HG02678 (cell line): Measurements from ENCODE around the gene RBM26.
"Not testable (repeated sequence)": the region's sequence is repeated elsewhere in the genome, so short reads cannot be mapped to it uniquely, and the experiment has no call there.

Experiments
- ATAC-seq: cut with Tn5 transposase; IDR thresholded peaks from one replicate; pipeline ENCODE4 v1.9.1; 2021; ENCODE audit warnings: mild to moderate bottlenecking, moderate library complexity; ENCODE audit not compliant: unreplicated experiment

RBM26 gene

GRCh38 chr13:79281339-79281747 is 124.7 kb downstream of the RBM26 start:
- ATAC-seq, result no peak

DNA sequence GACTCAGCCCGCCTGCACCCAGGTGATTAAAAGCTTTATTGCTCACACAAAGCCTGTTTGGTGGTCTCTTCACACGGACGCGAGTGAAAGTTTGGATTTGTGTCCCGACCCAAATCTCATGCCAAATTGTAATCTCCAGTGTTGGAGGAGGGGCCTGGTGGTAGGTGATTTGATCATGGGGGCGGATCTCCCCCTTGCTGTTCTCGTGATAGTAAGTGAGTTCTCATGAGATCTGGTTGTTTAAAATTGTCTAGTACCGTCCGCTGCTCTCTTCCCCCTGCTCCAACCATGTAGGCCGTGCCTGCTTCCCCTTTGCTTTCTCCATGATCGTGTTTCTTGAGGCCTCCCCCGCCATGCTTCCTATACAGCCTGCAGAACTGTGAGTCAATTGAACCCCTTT is 126.3 kb downstream of the RBM26 start:
- not testable (repeated sequence) for ATAC-seq

DNA sequence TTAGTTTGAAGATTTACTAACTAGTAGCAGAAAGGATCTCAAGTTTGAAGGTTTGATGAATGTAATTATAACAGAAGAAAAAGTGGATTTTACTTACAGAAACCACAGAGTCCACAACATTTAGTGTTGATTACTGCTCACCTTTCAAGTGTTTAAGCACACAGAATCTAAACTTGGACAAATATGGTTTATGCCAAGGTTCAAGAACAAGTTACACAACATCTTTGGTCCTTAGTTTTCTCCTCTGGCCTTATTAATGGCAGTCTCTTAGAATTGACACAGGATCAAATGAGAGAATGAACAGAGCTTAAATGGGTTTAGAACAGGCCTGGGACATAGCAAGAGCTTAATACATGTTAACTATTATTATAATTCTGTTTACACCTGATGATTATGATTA is 133.0 kb downstream of the RBM26 start:
- ATAC-seq, result no peak

GRCh38 chr13:79271616-79272015 is 134.4 kb downstream of the RBM26 start:
- ATAC-seq, result no peak

GRCh38 chr13:79270859-79271258 is 135.2 kb downstream of the RBM26 start:
- ATAC-seq, result no peak
